Loucy (cell line): ENCODE data around the gene ARID1B.
A peak's percentile ranks its signal among the peaks of the same experiment; 100 is the strongest.

Source experiments
- H2AFZ ChIP-seq: fragments of 200-600 bp; sonication (generic); 2 replicates; pipeline ENCODE4 v1.6.0; 2016; ENCODE audit warnings: antibody characterized with exemption, mild to moderate bottlenecking, low read length, moderate library complexity
- H3F3A ChIP-seq: fragments of 200-600 bp; 2 replicates; pipeline ENCODE4 v1.6.0; 2016; ENCODE audit warnings: antibody characterized with exemption, low read depth, mild to moderate bottlenecking
- H3K27me3 ChIP-seq: fragments of 200-600 bp; sonication (generic); 2 replicates; pipeline ENCODE4 v1.6.1; 2014; ENCODE audit warnings: low read length, mild to moderate bottlenecking; ENCODE audit not compliant: insufficient read depth, poor library complexity, severe bottlenecking
- H3K36me3 ChIP-seq: fragments of 200-600 bp; sonication (generic); 2 replicates; pipeline ENCODE4 v1.6.1; 2016; ENCODE audit warnings: low read length; ENCODE audit not compliant: insufficient read depth
- H3K4me1 ChIP-seq: fragments of 200-600 bp; sonication (generic); 2 replicates; pipeline ENCODE4 v1.5.1; 2014; ENCODE audit warnings: low read length, mild to moderate bottlenecking; ENCODE audit not compliant: insufficient read depth, poor library complexity, severe bottlenecking
- H3K4me2 ChIP-seq: fragments of 200-600 bp; sonication (generic); 2 replicates; pipeline ENCODE4 v1.6.0; 2014; ENCODE audit warnings: antibody characterized with exemption, low read length, low read depth, mild to moderate bottlenecking; ENCODE audit not compliant: poor library complexity, severe bottlenecking
- H3K4me3 ChIP-seq: fragments of 200-600 bp; sonication (generic); 2 replicates; pipeline ENCODE4 v1.5.1; 2014; ENCODE audit warnings: low read length, mild to moderate bottlenecking, mixed read lengths; ENCODE audit not compliant: poor library complexity, severe bottlenecking
- H3K79me2 ChIP-seq: fragments of 200-600 bp; sonication (generic); 2 replicates; pipeline ENCODE4 v1.6.1; 2014; ENCODE audit warnings: low read length; ENCODE audit not compliant: insufficient read depth
- H3K9ac ChIP-seq: fragments of 200-600 bp; sonication (generic); 2 replicates; pipeline ENCODE4 v1.6.0; 2014; ENCODE audit warnings: mild to moderate bottlenecking, low read depth, low read length, moderate library complexity; ENCODE audit not compliant: poor library complexity, severe bottlenecking
- H3K9me2 ChIP-seq: fragments of 200-600 bp; sonication (generic); replicated peaks from 2 replicates; pipeline ENCODE4 v1.6.1; 2016; ENCODE audit warnings: low read depth, low read length, mixed read lengths
- H3K9me3 ChIP-seq: fragments of 200-600 bp; sonication (generic); 2 replicates; pipeline ENCODE4 v1.6.1; 2014; ENCODE audit warnings: mild to moderate bottlenecking, antibody characterized with exemption, low read length, low read depth; ENCODE audit not compliant: insufficient read depth
- H4K20me1 ChIP-seq: fragments of 200-600 bp; sonication (generic); 2 replicates; pipeline ENCODE4 v1.6.0; 2014; ENCODE audit warnings: antibody characterized with exemption, low read length, mild to moderate bottlenecking; ENCODE audit not compliant: insufficient read depth, poor library complexity, severe bottlenecking
- CTCF ChIP-seq: fragments of 200-600 bp; sonication (generic); conservative IDR thresholded peaks from 2 replicates; pipeline ENCODE4 v1.5.1; 2014; ENCODE audit warnings: mild to moderate bottlenecking, antibody characterized with exemption, low read length
- EZH2phosphoT487 ChIP-seq: fragments of 200-600 bp; IDR thresholded peaks from 2 replicates; pipeline ENCODE4 v1.6.1; 2018; ENCODE audit warnings: antibody characterized with exemption, mild to moderate bottlenecking, moderate library complexity, borderline replicate concordance

ARID1B gene

GRCh38 chr6:157030755-157031154, 253.6 kb downstream of the ARID1B start:
- no peaks in the 10 kb centered on the region for H3F3A ChIP-seq
- H3K4me2 ChIP-seq: no peak overlapping the region
- H2AFZ ChIP-seq: no peak overlapping the region
- no peaks in the 10 kb centered on the region for H3K36me3 ChIP-seq
- no peaks in the 10 kb centered on the region for H3K9me2 ChIP-seq
- peaks cover 35% of the 10 kb centered on the region for H4K20me1 ChIP-seq
- H3K9me3 ChIP-seq: no peaks in the 10 kb centered on the region
- TF ChIP-seq CTCF: no peak
- no peak for TF ChIP-seq EZH2phosphoT487
- H3K9ac ChIP-seq: no peak overlapping the region
- H3K4me1 ChIP-seq: peaks cover 21% of the 10 kb centered on the region
- H3K4me3 ChIP-seq: no peak overlapping the region
- no peaks in the 10 kb centered on the region for H3K27me3 ChIP-seq
- H3K79me2 ChIP-seq: peaks cover 93% of the 10 kb centered on the region

- peaks cover 21% of the 10 kb centered on the region for H3K4me1 ChIP-seq
- H3K9me3 ChIP-seq: no peaks in the 10 kb centered on the region
- no peaks in the 10 kb centered on the region for H3K9me2 ChIP-seq
- H3K4me2 ChIP-seq: peak overlapping the region; percentile 63
- peaks cover 88% of the 10 kb centered on the region for H3K79me2 ChIP-seq
- no peak for TF ChIP-seq CTCF
- no peaks in the 10 kb centered on the region for H3K27me3 ChIP-seq
- H4K20me1 ChIP-seq: peaks cover 32% of the 10 kb centered on the region
- peaks cover 6% of the 10 kb centered on the region; the same call in 1 of the 2 replicates for H3K36me3 ChIP-seq
- no peaks in the 10 kb centered on the region for H3F3A ChIP-seq
- H3K4me3 ChIP-seq: peak overlapping the region; percentile 61
- no peak overlapping the region for H2AFZ ChIP-seq
- H3K9ac ChIP-seq: peak overlapping the region; percentile 22
Measured at GRCh38 chr6:157032923-157033322, 255.7 kb downstream of the ARID1B start.

GRCh38 chr6:157033428-157034140, 256.4 kb downstream of the ARID1B start:
- Histone ChIP-seq H3K79me2 (peaks cover 82% of the 10 kb centered on the region), H3K9me3 (no peaks in the 10 kb centered on the region), H3K4me2 (peak overlapping the region; percentile 63), H3K36me3 (peaks cover 6% of the 10 kb centered on the region; the same call in 1 of the 2 replicates), H3F3A (no peaks in the 10 kb centered on the region), H4K20me1 (peaks cover 32% of the 10 kb centered on the region), H3K4me3 (peak overlapping the region; percentile 61), H3K9ac (peak overlapping the region; percentile 22), H2AFZ (no peak overlapping the region), H3K27me3 (no peaks in the 10 kb centered on the region), H3K9me2 (no peaks in the 10 kb centered on the region), H3K4me1 (peaks cover 21% of the 10 kb centered on the region)
- TF ChIP-seq CTCF: no peak
- TF ChIP-seq EZH2phosphoT487: no peak
